ENCODE results near the gene CD81.

DNA sequence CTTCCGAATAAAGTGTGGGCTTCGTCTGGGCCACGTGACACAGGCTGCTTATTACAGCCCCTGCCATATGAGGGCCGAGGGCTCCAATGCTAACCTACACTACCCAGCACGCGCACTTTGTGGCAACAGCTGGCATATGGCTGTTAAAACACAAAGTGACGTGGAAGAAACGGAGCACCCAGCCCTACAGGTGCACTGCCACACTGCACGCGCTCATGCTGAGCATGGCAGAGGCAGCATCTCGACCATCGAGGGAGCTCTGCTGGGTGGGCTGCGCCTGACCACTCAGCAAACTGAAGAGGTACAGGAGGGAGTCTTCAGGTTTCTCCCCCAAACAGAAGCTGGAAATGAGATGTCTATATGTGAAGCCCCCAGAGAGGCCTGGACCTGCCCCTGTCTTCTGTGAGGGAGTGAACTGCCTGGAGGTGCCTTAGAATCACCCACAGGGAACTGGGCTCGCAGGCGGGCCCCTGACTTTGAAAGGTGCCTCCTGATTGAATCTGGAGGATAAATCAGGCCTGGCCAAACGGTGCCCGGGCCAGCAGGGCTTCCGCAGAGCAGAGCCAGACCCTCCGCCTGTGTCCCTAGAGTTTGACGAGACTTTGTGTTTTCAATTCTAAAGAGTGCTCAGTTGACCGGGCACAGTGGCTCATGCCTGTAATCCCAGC lies 41.7 kb downstream of the CD81 start:
- TF ChIP-seq EZH2 (IDR thresholded peaks at IDR 0.05; ENCODE audit: insufficient read depth, poor library complexity, severe bottlenecking): no peak
- TF ChIP-seq EZH2phosphoT487 (IDR thresholded peaks at IDR 0.05; ENCODE audit: insufficient read depth, low read depth): no peak
